Left renal cortex interstitium (tissue), 4 donors: Measurements from ENCODE around the gene LHX1. TPM values are rescaled to one million over a fixed set of nuclear protein-coding genes. Genes with fewer than 3 reads are reported as not detected.

ENCODE experiments used
- DNase-seq, 4 donors: peaks; one replicate each; pipeline ENCODE4 v3.0.0-alpha.2; 2013; ENCODE audit warnings: low read depth in 4 of 4, low spot score in 2 of 4, missing footprints in 1 of 4
- polyA plus RNA-seq, 4 donors: library from polyadenylated mRNA; unstranded; fragments of 120-200 nt; gene quantifications; one replicate each; pipeline ENCODE4 v1.2.1, GENCODE V29; 2013; ENCODE audit not compliant: insufficient read length in 4 of 4

The LHX1 gene
- polyA plus RNA-seq, 4 donors = 68.9 to 159 (median 106) TPM

DNA sequence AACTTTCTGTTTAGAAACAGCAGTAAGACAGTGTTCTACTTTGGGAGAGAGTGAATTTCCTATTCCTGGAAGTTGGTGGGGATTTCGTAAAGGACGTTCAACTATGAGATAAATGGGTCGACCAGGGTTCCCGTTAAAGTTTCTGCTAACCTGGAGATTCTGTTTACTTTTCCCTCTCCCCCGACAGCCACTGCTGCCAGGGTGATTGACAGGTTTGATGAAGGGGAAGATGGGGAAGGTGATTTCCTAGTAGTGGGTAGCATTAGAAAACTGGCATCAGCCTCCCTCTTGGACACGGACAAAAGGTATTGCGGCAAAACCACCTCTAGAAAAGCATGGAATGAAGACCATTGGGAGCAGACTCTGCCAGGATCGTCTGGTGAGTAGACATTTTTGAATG, 12.8 kb downstream of the LHX1 start:
- no peak for DNase-seq

- DNase-seq = no peak
Observed at GRCh38 chr17:36951084-36951789, 14.0 kb downstream of the LHX1 start.

- no peak for DNase-seq
Observed at GRCh38 chr17:36971508-36971907, 34.2 kb downstream of the LHX1 start.

DNA sequence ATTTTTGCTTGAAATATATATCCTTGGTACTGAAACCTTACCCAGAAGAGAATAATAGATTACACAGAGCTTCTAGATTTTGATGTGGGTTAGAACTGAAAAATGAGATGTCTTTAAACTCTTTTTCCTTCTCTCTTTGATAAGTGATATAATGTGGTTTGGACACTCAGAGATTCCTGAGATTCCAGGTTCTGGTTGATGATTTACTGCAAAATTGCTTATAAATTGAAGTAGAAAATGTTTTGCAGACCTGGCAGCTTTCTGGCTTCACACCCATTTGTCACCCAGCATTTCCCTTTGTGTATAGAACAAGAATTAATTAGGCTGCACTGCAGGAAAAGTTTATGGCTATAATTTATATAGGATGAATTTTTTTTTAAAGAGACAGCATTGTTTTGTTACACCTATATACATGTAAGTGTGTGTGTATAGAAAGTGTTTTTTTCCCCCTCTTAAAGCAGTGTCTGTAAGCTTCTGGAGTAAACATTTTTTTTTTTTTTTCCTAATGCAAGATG, 35.0 kb downstream of the LHX1 start:
- DNase-seq = no peak

GRCh38 chr17:36972905-36973304, 35.6 kb downstream of the LHX1 start:
- no peak for DNase-seq

- DNase-seq = no peak
Observed at GRCh38 chr17:36975922-36976515, 38.7 kb downstream of the LHX1 start.

GRCh38 chr17:36977066-36977465, 39.8 kb downstream of the LHX1 start:
- DNase-seq = no peak

DNA sequence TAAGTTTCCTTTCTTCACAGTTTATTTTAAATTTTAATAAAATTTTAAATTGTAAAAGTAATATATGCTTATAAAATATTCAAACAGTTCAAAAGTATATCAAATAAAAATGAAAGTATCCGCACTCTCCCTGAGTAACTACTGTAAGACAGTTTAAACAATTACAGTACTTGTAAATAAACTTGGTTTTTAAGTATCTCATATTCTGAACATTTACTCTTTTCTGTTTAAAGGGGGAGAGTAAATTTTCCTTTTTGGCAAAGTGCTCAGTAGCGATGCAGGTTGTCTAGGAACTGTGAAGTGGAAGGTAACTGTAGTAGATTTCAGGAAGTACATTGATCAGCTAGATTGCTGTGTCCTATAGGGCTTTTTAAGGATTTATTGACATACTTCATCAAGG, 40.3 kb downstream of the LHX1 start:
- DNase-seq = no peak

GRCh38 chr17:36978810-36979564, 41.7 kb downstream of the LHX1 start:
- DNase-seq = no peak

DNA sequence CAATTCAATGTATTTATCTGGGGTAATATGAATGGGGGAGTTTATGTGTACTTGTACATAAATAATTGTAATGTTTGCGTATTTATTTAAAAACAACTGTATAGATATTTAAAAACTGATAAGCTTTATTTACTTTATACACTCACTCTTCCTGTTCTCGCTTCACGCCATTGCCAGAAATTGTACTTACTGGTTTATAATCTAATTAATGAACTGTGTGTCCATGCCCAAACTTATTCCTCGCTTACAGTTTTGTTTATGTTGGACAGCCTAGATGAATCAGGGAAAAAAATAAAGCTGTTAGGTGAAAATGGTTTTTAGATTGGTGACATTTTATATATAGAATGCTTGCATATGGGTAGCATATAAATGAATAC, 42.3 kb downstream of the LHX1 start:
- DNase-seq = no peak

DNA sequence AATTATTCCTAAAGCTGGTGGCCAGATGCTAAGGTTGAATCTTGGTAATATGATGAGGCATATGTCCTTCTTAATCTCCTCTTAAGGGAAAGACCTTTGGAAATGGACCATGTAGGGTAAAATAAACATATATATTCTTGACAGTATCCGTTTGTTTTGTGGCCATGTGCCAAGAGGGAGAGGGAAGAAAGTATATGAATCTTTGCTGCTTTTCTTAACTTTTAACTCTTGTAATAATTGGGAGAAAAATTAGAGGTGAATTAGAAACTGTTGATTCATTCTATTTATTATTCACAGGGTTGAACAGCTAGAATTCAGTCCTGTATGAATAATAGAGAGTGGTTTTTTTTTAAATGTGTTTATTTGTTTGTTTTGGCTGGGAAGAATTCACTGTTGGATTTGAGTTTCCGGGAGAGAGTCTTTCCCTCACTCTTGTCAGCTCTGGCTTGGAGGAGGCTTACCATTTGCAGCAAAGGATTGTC, 43.0 kb downstream of the LHX1 start:
- no peak for DNase-seq

GRCh38 chr17:36983618-36984017, 46.3 kb downstream of the LHX1 start:
- DNase-seq = no peak

DNA sequence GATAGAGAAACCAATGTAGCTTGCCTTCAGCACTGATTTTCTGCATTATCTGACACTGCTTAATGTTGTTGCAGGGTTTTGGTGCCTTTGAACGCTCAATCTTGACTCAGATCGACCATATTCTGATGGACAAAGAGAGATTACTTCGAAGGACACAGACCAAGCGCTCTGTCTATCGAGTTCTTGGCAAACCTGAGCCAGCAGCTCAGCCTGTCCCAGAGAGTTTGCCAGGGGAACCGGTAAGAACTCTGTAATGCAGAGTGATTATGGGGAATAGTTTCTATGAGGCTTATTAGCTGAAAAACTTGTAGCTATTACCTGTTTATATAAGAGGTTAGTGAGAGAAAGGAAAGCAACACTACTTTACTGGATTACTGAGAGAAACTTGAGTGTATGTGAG, 51.9 kb downstream of the LHX1 start:
- no peak for DNase-seq

- no peak for DNase-seq
Observed at GRCh38 chr17:36992701-36993100, 55.4 kb downstream of the LHX1 start.

DNA sequence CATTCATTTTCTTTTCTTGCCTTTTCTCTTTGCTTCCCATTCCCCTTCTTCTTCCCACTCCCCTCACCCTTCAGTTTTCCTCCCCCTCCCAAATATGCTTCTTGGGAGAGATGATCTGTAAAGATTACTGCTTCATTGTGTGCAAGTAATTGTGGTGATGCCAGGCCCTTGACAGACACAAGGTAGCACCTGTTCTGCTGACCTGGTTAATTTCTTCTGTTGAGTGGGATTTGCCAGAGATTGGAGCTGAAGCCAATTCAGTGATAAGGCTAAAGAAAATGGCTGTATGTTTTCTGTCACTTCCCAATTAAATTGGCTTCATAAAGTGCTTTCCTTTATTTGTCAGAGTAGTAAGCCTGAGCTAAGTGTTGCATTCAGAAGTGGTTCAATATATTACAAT, 56.0 kb downstream of the LHX1 start:
- DNase-seq = no peak

Other genes starting within 250 kb of the LHX1 start
- 10 to 100 TPM; 48.4 to 55.3 (median 50.4) TPM for gene AATF, start 11.5 kb downstream of the LHX1 start, polyA plus RNA-seq